ENCODE measurements around the gene CCSER1. TPM values are rescaled to one million over a fixed set of nuclear protein-coding genes. Genes with fewer than 3 reads are reported as not detected.

CCSER1 gene
- total and polyA plus RNA-seq, 2 of the 8 experiments (the other 6 are each of a cell fraction or from before 2014, with no cell fraction given): 0.26 to 0.84 TPM

DNA sequence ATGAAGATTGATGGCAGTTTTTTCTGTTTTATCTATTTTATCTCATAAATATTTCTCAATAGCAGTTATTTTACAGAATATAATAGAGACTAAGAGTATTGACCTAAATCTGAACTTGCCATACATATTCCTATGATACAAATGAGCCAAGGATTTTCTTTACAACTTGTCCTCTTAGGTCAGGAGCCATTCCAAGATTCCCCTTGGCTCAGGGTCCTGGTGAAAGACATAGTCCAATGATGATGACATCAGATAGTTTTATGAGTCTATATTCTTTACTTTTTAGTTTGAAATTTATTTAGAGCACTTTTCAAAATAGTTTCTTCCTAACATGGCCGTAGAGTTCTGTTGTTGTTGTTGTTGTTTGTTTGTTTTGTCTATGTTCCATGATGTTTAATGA is 1307.4 kb downstream of the CCSER1 start:
- H3K4me3 ChIP-seq (ENCODE audit: extremely low read depth in 1 of 4, insufficient read depth in 2 of 4, low read depth in 3 of 4, low read length in 4 of 4): no peak overlapping the region
- H3K18ac ChIP-seq (ENCODE audit: extremely low read depth, low read length): no peak overlapping the region
- H3K79me2 ChIP-seq (ENCODE audit: control insufficient read depth in 1 of 2, insufficient read depth in 2 of 2, low read length in 2 of 2): no peaks in the 10 kb centered on the region
- no peak overlapping the region for H2BK120ac ChIP-seq (replicated peaks; ENCODE audit: low read depth, low read length)
- H3K27ac ChIP-seq (ENCODE audit: low read depth, low read length): no peak overlapping the region
- no peak overlapping the region for H4K8ac ChIP-seq (ENCODE audit: extremely low read depth, insufficient read depth, low read length)
- H3K4me2 ChIP-seq (ENCODE audit: insufficient read depth in 1 of 2, low read depth in 2 of 2, low read length in 2 of 2): no peak overlapping the region
- no peak overlapping the region for H3K14ac ChIP-seq (ENCODE audit: insufficient read length)
- H3K56ac ChIP-seq (replicated peaks; ENCODE audit: insufficient read length, low read depth, low read length): no peak overlapping the region
- no peaks in the 10 kb centered on the region; a peak in 1 of 8 replicates for H3K36me3 ChIP-seq (ENCODE audit: control insufficient read depth in 2 of 4, insufficient read depth in 4 of 4, low read length in 3 of 4)
- DNase-seq (ENCODE audit: low read depth in 1 of 2, low spot score in 2 of 2) (no peak), FAIRE-seq (no peak)
- peaks cover 3 to 14% of the 10 kb centered on the region in 2 experiments; a peak in 2 of 4 replicates for H3K9me3 ChIP-seq (ENCODE audit: insufficient read depth in 2 of 2, low read depth in 1 of 2, low read length in 1 of 2)
- no peak overlapping the region for H2BK5ac ChIP-seq (ENCODE audit: low read depth, low read length)
- H3K9ac ChIP-seq (replicated peaks in 1 of 4; ENCODE audit: extremely low read depth in 1 of 4, low read depth in 3 of 4, low read length in 3 of 4): no peak overlapping the region
- H4K20me1 ChIP-seq (replicated peaks in 1 of 2; ENCODE audit: control insufficient read depth in 1 of 2, insufficient read depth in 2 of 2, low read length in 2 of 2): no peaks in the 10 kb centered on the region
- ChIA-PET CTCF (ENCODE audit: partially characterized antibody) (no interaction called here), POLR2A (ENCODE audit: partially characterized antibody) (no interaction called here)
- no peak overlapping the region for H2BK12ac ChIP-seq (ENCODE audit: low read depth, low read length)
- no peak overlapping the region for H2BK20ac ChIP-seq (ENCODE audit: low read length)
- H4K5ac ChIP-seq (ENCODE audit: insufficient read length, low read depth, low read length): no peak overlapping the region
- H2BK15ac ChIP-seq (ENCODE audit: low read length): no peak overlapping the region
- no peak overlapping the region for H2AFZ ChIP-seq (ENCODE audit: low read length)
- 91% methylated on average over 1 of the region's 1 CpG; no CpG with 5 or more reads in 1 of the 2 experiments for WGBS, 2 experiments (ENCODE audit: extremely low coverage in 1 of 2, insufficient coverage in 1 of 2, insufficient read length in 1 of 2, insufficient replicate concordance in 2 of 2, low coverage in 1 of 2, low lambda C conversion rate in 2 of 2, missing lambda C conversion rate in 1 of 2)
- H3K4me1 ChIP-seq (replicated peaks in 1 of 4; ENCODE audit: control insufficient read depth in 3 of 4, insufficient read depth in 4 of 4, low read length in 3 of 4): no peaks in the 10 kb centered on the region
- peaks cover 0 to 1% (median 0%) of the 10 kb centered on the region in 4 experiments; a peak in 1 of 7 replicates for H3K27me3 ChIP-seq (replicated peaks in 1 of 4; ENCODE audit: control insufficient read depth in 3 of 4, extremely low read depth in 1 of 4, insufficient read depth in 3 of 4, low read length in 3 of 4)
- no peak overlapping the region for H2AK5ac ChIP-seq (ENCODE audit: low read depth, low read length)
- no peaks in the 10 kb centered on the region for H3K23me2 ChIP-seq (ENCODE audit: low read depth, low read length)
- no peaks in the 10 kb centered on the region for H3K79me1 ChIP-seq (ENCODE audit: low read depth, low read length)
- no peak overlapping the region for H4K91ac ChIP-seq (replicated peaks; ENCODE audit: insufficient read length, low read length)
- H3K23ac ChIP-seq (ENCODE audit: insufficient read length): no peak overlapping the region
- no peak overlapping the region for H3K4ac ChIP-seq (replicated peaks; ENCODE audit: insufficient read length, low read depth, low read length)
- TF ChIP-seq NANOG (IDR thresholded peaks at IDR 0.05; ENCODE audit: insufficient read depth, low read depth, low read length, poor library complexity, severe bottlenecking): no peak
- no peak for TF ChIP-seq HDAC6 (IDR thresholded peaks at IDR 0.05; ENCODE audit: low read depth, low read length)
- no peak for TF ChIP-seq JUN (IDR thresholded peaks at IDR 0.05; ENCODE audit: low read depth, low read length)
- TF ChIP-seq NRF1 (IDR thresholded peaks at IDR 0.05; ENCODE audit: low read depth, low read length): no peak
- no peak for TF ChIP-seq CTBP2 (IDR thresholded peaks at IDR 0.05; ENCODE audit: borderline replicate concordance, insufficient read depth, insufficient read length, low read length)
- TF ChIP-seq RNF2 (IDR thresholded peaks at IDR 0.05; ENCODE audit: borderline replicate concordance, low read depth, low read length, missing control alignments, poor library complexity, severe bottlenecking): no peak
- TF ChIP-seq BCL11A (IDR thresholded peaks at IDR 0.05; ENCODE audit: low read depth in 2 of 2, low read length in 2 of 2): no peak
- no peak for TF ChIP-seq POLR2A (IDR thresholded peaks at IDR 0.05; ENCODE audit: control extremely low read depth in 1 of 2, low read depth in 2 of 2, low read length in 2 of 2)
- TF ChIP-seq RXRA (IDR thresholded peaks at IDR 0.05; ENCODE audit: insufficient read depth, low read depth, low read length): no peak
- TF ChIP-seq, protein P1, sequence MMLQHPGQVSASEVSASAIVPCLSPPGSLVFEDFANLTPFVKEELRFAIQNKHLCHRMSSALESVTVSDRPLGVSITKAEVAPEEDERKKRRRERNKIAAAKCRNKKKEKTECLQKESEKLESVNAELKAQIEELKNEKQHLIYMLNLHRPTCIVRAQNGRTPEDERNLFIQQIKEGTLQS (IDR thresholded peaks at IDR 0.05; ENCODE audit: insufficient read depth, low read depth, low read length): no peak
- no peak for TF ChIP-seq GTF2F1 (IDR thresholded peaks at IDR 0.05; ENCODE audit: borderline replicate concordance, low read depth, low read length)
- TF ChIP-seq YY1 (IDR thresholded peaks at IDR 0.05; ENCODE audit: low read depth, low read length): no peak
- TF ChIP-seq, protein P2, sequence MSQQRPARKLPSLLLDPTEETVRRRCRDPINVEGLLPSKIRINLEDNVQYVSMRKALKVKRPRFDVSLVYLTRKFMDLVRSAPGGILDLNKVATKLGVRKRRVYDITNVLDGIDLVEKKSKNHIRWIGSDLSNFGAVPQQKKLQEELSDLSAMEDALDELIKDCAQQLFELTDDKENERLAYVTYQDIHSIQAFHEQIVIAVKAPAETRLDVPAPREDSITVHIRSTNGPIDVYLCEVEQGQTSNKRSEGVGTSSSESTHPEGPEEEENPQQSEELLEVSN (IDR thresholded peaks at IDR 0.05): no peak
